Activated T-cell treated with anti-CD3 and anti-CD28 coated beads, Interleukin-2, amount 50 U/mL, for 1 hour (primary cell): ENCODE data around the gene ZSWIM1.

ENCODE experiments used
- DNase-seq: peaks from one replicate; pipeline ENCODE4 v3.0.0-alpha.2; 2020

Gene ZSWIM1

DNA sequence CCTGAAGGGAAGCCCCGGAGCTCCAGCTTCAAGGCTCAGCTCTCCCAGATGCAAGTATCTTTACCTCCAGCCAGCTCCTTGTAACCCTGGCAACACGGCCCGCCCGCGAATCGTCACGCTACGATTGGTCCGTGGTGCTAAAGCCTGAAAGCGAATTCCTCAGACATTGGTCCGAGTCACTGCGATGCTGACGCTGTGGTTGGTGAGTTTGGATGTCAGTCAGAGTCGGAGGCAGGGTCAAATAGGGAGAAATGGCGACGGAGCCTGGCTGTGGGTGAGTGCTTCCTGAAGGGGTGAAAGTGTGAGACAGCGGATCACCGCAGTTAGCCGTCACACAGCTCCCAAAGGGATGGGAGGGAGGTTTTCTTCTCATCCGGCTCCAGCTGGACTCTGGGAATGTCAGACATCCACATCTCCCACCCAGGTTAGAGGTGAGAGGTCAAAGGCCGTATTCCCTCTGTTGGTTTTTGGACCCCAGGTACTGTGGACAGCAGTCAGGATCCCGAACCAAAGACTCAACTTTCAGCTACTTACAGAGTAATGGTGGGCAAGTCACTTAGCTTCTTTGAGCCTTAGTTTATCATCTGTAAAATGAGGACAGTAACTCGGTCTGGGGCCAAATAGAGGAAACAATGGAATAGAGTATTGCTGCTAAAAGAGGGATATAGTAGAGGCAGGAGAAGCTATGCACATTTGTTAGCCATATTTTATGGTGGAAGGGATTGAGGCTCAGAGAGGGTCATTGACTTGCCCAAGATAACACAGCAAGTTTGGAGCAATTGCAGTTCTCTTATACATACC lies at the start of gene ZSWIM1:
ZSWIM1 (plus strand) TSS at position 240 of the 801 bp plus-strand sequence. CDS start 1,366 bp downstream, outside the sequence.
- peak; percentile 97 for DNase-seq

DNA sequence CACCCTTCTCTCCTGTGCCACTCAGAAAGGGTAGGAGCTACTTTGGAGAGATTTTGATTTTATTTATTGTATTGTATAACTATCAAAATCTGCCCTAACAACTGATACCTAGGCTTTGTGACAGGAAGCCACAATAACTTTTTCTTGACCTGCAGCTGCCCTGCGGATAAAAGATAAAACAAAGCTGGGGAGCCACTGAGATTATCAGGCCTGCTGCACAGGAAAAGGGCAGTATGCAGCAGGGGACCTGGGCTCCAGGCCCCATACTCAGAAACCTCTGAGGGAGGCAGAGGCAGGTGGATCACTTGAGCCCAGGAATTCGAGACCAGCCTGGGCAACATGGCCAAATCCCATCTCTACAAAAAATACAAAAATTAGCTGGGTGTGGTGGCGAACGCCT lies 48.4 kb upstream of the ZSWIM1 start:
- no peak for DNase-seq

GRCh38 chr20:45833030-45833882 lies 47.8 kb upstream of the ZSWIM1 start, which contains the start of gene SNX21:
TSS of gene SNX21 (plus strand) at chr20:45833799. CDS start at chr20:45833920, 121 bp downstream.
- peak; percentile 44 for DNase-seq

DNA sequence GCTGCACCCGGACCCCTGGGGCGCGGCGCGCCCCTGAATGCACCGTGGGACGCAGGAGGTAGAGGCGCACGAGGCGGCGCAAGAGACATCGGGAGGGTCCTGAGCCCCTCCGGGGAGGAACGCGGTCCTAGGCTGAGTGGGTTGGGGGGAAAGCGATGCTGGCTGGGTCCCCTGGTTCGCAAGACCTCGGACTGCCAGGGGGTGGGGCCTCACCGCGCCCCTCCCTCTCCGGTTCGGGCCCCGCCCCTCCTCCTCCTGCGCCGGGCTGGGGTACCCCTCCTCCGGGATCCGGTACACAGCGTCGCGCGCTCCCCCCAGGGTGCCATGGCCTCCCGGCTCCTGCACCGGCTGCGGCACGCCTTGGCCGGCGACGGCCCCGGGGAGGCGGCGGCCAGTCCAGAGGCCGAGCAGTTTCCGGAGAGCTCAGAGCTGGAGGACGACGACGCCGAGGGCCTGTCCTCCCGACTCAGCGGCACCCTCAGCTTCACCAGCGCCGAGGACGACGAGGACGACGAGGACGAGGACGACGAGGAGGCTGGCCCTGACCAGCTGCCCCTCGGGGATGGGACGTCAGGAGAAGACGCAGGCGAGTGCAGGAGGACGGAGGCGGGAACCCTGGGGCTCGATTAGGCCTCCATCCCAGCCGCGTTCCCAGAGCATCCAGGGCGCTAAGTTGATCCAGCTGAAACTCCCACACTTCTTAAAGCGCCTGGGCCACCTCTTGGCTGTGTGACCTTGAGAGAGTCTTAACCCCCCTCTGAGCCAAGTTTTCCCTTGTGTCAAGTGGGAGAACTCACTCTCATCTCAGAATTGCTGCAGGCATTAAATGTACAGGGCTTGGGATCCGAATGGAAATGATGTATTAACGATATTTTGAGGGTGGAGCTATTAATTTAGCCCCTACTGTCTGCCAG lies 46.9 kb upstream of the ZSWIM1 start:
- peak; percentile 64 for DNase-seq

DNA sequence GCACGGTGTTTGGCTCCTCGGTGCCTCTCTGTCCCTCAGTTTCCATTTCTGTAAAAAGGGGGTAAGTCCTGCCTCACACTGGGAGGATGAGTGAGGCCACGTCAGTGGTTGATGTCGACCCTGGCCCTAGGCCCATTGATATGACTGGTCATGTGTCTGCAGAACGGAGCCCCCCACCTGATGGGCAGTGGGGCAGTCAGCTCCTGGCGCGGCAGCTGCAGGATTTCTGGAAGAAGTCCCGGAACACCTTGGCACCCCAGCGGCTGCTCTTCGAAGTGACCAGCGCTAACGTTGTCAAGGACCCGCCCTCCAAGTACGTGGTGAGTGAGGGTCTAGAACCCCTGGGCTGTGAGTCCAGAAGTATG lies 46.2 kb upstream of the ZSWIM1 start:
- DNase-seq: no peak

- DNase-seq: no peak
Observed at GRCh38 chr20:45835329-45835765, 45.7 kb upstream of the ZSWIM1 start.

DNA sequence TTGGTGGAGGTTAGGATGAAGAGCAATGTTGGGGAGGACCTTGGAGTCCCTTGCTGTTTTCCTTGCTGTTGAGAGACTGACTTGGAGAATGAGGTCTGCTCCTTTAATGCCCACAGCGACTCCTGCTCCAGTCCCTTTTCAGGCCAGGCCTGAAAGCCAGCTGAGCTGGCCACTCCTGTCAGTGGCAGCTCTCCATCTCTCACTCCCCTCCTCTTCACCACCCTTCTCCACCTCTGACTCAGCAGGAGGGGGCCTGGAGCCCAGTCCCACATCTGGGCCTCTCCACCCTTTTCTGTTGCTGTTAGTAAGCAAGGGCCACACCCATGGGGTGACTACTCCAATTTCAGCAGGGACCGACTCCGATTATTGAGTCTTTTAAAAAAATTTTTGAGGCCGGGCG lies 45.2 kb upstream of the ZSWIM1 start:
- no peak for DNase-seq

- DNase-seq: no peak
Observed at GRCh38 chr20:45836841-45837240, 44.2 kb upstream of the ZSWIM1 start.

DNA sequence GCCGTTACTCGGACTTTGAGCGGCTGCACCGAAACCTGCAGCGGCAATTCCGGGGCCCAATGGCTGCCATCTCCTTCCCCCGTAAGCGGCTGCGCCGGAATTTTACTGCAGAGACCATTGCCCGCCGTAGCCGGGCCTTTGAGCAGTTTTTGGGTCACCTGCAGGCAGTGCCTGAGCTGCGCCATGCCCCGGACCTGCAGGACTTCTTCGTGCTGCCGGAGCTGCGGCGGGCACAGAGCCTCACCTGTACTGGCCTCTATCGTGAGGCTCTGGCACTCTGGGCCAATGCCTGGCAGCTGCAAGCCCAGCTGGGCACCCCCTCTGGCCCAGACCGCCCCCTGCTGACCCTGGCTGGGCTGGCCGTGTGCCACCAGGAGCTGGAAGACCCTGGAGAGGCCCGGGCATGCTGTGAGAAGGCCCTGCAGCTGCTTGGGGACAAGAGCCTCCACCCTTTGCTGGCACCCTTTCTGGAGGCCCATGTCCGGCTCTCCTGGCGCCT lies 40.3 kb upstream of the ZSWIM1 start:
- no peak for DNase-seq

DNA sequence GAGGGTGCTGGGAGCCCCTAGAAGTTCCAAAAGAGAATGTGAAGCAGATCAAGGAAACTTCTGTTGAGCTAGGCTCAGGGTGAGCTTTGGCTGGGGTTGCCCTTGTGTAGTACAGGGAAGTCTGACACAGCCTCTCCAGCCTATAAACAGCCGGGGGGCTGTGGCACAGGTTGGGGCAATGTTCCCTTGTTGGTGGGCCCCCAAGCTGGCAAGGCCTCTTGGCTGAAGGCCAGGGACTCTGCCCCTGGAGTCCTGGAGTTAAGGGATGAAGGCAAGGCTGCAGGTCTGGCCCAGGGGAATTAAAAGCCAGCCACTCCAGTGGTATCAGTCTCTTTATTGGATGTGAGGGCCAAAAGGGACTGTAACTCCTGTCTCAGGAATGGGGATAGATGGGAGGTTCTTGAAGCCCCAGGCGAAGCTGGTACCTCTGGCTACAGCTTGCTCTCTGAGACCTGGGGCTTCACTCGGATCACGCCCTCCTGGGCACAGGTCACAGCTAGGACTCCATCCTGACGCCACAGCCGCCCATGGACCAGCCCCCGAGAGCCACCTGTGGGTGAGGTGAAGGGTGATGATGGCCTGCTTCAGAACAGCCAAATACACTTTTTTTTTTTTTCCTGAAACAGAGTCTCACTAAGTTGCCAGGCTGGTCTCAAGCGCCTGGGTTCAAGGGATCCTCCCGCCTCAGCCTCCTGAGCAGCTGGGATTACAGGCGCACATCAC lies 39.5 kb upstream of the ZSWIM1 start:
- no peak for DNase-seq

DNA sequence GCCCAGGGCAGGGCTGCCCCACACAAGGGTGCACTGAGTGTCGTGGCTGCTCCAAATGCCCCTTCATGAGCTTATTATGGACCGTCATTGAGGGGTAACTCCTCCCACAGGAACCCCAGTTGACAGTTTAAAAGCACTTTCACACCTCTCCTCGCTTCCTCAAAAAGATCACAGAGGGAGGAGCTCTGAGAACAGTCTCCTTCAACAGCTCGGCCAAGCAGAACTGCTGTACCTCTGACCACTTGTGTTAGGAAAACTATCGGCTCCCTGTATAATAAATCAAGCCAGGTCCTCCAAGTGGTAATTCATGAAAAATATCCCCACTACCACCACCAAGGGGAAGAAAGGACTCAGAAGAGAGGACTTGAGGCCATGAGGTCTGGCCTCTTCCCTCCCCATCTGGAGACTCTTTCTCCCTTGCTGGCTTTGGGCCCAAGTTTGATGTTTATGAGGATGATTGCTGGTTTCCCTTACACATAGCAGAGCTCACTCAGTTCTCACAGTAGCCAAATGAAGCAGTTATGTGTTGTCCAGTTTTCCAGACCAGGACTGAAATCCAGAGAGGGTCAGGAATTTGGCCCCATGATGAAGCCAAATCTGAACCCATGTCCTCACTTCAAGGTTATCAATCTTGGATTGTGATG lies 38.7 kb upstream of the ZSWIM1 start:
- DNase-seq: no peak

- DNase-seq: no peak
Observed at GRCh38 chr20:45843506-45843905, 37.5 kb upstream of the ZSWIM1 start.

- DNase-seq: no peak
Observed at GRCh38 chr20:45845452-45845851, 35.6 kb upstream of the ZSWIM1 start.

DNA sequence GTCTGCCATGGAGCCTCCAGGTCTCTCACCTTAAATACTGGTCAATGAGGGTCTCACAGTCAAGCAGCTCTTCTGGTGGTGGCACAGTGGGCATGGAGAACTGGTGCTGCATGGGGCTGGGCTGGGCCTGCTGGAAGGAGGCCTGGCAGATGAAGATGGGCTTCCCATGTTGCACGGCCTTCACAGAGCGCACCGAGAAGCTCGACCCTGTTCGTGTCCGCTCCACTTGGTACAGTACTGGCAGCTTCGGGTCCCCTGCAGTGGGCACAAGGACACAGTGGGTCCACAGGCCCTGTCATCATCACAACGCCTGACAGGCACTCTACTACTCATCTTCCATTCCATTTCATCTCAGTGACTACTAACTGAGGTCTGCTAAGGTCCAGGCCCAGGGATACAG lies 32.6 kb upstream of the ZSWIM1 start:
- DNase-seq: no peak

- no peak for DNase-seq
Observed at GRCh38 chr20:45848969-45849582, 32.0 kb upstream of the ZSWIM1 start.

DNA sequence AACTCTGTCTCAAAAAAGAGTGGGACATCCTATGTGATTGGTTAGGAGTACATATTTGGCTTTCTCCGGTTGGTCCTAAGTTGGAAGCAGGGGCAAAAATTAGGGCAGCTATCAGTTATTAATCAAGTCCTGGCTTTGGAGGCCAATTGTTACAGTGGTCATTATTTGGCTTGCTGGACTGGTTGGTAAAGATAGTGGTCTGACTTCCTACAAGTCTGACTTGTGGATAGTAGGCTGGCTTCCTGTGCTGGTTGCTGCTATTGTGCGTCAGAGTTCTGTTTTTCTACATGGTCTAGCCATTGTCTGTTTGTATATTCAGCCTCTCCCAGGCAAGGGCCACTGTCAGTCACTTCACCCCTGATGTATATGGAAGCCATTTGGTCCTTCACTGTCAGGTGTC lies 30.8 kb upstream of the ZSWIM1 start:
- no peak for DNase-seq

- no peak for DNase-seq
Observed at GRCh38 chr20:45850926-45851325, 30.1 kb upstream of the ZSWIM1 start.

- DNase-seq: no peak
Observed at GRCh38 chr20:45851501-45851900, 29.5 kb upstream of the ZSWIM1 start.

DNA sequence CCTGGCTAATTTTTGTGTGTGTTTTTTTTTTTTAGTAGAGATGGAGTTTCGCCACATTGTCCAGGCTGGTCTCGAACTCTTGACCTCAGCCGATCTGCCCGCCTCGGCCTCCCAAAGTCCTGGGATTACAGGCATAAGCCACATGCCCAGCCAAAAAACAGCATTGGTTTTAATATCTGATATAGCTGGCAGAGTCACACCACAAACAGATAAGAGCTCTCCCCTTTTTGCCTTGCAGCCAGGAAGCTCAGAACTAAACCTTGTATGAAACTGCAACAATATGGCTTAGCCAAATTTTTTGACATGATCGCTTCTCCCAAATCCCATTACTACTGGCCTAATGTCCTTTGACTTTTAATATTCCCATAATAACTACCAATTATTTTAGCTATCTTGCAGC lies 28.7 kb upstream of the ZSWIM1 start:
- DNase-seq: no peak

- no peak for DNase-seq
Observed at GRCh38 chr20:45853484-45853883, 27.5 kb upstream of the ZSWIM1 start.
